ENCODE measurements around the gene NEURL1. TPM values are rescaled to one million over a fixed set of nuclear protein-coding genes. Genes with fewer than 3 reads are reported as not detected.

The NEURL1 gene
- total and polyA plus RNA-seq, 2 donors (not counting 1 experiment from before 2014, with no cell fraction given) = 0.30 to 0.57 TPM

DNA sequence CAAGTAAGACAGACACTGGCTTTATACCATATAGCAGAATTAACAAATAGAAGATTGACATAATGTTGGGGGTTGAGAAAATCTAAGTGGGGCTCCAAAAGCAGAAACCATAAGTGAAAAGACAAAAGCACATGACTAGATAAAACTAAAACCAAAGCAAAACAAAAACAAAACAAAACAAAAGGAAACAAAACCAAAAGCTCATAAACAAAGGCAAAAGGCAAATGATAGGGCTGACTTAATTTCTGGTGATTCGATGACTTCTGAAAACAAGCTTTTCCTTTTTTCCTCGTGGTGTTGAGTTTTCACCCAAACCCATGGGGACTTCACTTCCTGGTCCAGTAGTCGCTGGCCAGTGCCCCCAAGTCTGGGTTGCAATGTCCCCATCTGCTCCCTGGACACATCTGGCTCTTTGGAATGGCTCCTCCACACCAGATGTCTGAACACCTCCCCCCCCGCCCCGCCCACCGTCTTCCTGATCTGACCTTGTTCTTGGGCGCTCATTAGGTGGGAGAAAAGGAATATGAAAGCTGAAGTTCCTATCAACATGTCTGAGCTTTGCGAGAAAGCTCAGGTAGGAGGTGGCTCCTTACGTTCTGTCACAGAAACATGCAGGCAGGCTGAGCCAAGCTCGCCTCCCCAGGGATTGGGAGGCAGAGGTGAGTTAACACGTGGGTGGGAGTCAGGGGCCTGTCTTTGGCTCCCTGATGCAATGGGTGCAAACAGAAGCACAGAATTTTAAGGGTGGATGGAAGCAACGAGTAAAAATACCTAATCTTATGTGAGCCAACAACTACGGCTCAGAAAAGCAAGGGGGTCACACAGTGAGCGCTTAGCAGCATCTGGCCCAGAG lies 121.0 kb downstream of the NEURL1 start:
- POLR2A ChIA-PET = no interaction called here
- no peak overlapping the region for H3K4me3 Mint-ChIP-seq
- WGBS (ENCODE audit: insufficient coverage) = 94% methylated on average over 9 of the region's 14 CpGs

More for the DNA sequence above, 121.0 kb downstream of the NEURL1 start:
- H2AFZ ChIP-seq (ENCODE audit: insufficient read depth, low read depth, low read length, poor library complexity, severe bottlenecking) = no peak overlapping the region
- no peak overlapping the region for H3K27ac Mint-ChIP-seq
- H3K36me3 ChIP-seq (replicated peaks in 1 of 2; ENCODE audit: control extremely low read depth in 1 of 2, control insufficient read depth in 1 of 2, extremely low read depth in 1 of 2, insufficient read depth in 2 of 2, low read length in 1 of 2) = peaks cover 2 to 9% of the 10 kb centered on the region in 2 experiments
- H3K9me3 Mint-ChIP-seq (ENCODE audit: insufficient read depth) = no peaks in the 10 kb centered on the region
- CTCF ChIA-PET = interaction anchor here (1.2 kb wide), 1 partner anchor 16 kb away, joined by 3 read pairs; no protein-coding TSS in a partner anchor
- DNase-seq (no peak), ATAC-seq (ENCODE audit: low read depth) (no peak)
- TF ChIP-seq EZH2 (IDR thresholded peaks at IDR 0.05; ENCODE audit: borderline replicate concordance, insufficient read depth, low read depth, low read length, poor library complexity, severe bottlenecking) = no peak
- TF ChIP-seq, protein P1, sequence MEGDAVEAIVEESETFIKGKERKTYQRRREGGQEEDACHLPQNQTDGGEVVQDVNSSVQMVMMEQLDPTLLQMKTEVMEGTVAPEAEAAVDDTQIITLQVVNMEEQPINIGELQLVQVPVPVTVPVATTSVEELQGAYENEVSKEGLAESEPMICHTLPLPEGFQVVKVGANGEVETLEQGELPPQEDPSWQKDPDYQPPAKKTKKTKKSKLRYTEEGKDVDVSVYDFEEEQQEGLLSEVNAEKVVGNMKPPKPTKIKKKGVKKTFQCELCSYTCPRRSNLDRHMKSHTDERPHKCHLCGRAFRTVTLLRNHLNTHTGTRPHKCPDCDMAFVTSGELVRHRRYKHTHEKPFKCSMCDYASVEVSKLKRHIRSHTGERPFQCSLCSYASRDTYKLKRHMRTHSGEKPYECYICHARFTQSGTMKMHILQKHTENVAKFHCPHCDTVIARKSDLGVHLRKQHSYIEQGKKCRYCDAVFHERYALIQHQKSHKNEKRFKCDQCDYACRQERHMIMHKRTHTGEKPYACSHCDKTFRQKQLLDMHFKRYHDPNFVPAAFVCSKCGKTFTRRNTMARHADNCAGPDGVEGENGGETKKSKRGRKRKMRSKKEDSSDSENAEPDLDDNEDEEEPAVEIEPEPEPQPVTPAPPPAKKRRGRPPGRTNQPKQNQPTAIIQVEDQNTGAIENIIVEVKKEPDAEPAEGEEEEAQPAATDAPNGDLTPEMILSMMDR (IDR thresholded peaks at IDR 0.05) = no peak
- no peaks in the 10 kb centered on the region for H3K27me3 ChIP-seq (replicated peaks in 1 of 4; ENCODE audit: control extremely low read depth in 1 of 4, control insufficient read depth in 3 of 4, insufficient read depth in 4 of 4, low read length in 3 of 4)
- intact Hi-C loops (cut with micrococcal nuclease) = no loop called here
- H3K9ac ChIP-seq (ENCODE audit: low read length) = no peak overlapping the region
- no peaks in the 10 kb centered on the region for H4K20me1 ChIP-seq (ENCODE audit: control insufficient read depth, insufficient read depth, low read length, poor library complexity, severe bottlenecking)
- H3K4me1 Mint-ChIP-seq = no peaks in the 10 kb centered on the region
- no peaks in the 10 kb centered on the region for H3K4me1 ChIP-seq (ENCODE audit: control insufficient read depth in 2 of 2, insufficient read depth in 2 of 2, low read length in 2 of 2)
- no peak overlapping the region for H3K27ac ChIP-seq (ENCODE audit: low read length in 2 of 2)
- no peaks in the 10 kb centered on the region for H3K27me3 Mint-ChIP-seq
- no peaks in the 10 kb centered on the region for H3K79me2 ChIP-seq (ENCODE audit: control insufficient read depth, insufficient read depth, low read length)
- H3K4me2 ChIP-seq (replicated peaks; ENCODE audit: low read depth, low read length, poor library complexity, severe bottlenecking) = no peak overlapping the region
- no peak overlapping the region for H3K4me3 ChIP-seq (ENCODE audit: control extremely low read depth in 1 of 5, extremely low read depth in 1 of 5, insufficient read depth in 1 of 5, low read depth in 2 of 5, low read length in 4 of 5)
- H3K9me3 ChIP-seq (ENCODE audit: control extremely low read depth in 1 of 3, control insufficient read depth in 2 of 3, insufficient read depth in 1 of 3, low read length in 2 of 3) = no peaks in the 10 kb centered on the region
